GM12892 (cell line): ENCODE results near the gene IKZF1.

Experiments used
- POLR2A ChIP-seq: IDR thresholded peaks from 2 replicates; pipeline ENCODE4 v1.6.1; 2011; ENCODE audit warnings: low read depth, low read length, control low read depth
- POLR2AphosphoS5 ChIP-seq: IDR thresholded peaks from 2 replicates; pipeline ENCODE4 v1.6.1; 2011; ENCODE audit warnings: low read depth, low read length, control low read depth

- no peak for TF ChIP-seq POLR2A
- TF ChIP-seq POLR2AphosphoS5: no peak
Observed at GRCh38 chr7:50278120-50278519, 26.4 kb upstream of the IKZF1 start.
